ENCODE data around the gene TMEM154.

Gene TMEM154, protein sequence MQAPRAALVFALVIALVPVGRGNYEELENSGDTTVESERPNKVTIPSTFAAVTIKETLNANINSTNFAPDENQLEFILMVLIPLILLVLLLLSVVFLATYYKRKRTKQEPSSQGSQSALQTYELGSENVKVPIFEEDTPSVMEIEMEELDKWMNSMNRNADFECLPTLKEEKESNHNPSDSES

DNA sequence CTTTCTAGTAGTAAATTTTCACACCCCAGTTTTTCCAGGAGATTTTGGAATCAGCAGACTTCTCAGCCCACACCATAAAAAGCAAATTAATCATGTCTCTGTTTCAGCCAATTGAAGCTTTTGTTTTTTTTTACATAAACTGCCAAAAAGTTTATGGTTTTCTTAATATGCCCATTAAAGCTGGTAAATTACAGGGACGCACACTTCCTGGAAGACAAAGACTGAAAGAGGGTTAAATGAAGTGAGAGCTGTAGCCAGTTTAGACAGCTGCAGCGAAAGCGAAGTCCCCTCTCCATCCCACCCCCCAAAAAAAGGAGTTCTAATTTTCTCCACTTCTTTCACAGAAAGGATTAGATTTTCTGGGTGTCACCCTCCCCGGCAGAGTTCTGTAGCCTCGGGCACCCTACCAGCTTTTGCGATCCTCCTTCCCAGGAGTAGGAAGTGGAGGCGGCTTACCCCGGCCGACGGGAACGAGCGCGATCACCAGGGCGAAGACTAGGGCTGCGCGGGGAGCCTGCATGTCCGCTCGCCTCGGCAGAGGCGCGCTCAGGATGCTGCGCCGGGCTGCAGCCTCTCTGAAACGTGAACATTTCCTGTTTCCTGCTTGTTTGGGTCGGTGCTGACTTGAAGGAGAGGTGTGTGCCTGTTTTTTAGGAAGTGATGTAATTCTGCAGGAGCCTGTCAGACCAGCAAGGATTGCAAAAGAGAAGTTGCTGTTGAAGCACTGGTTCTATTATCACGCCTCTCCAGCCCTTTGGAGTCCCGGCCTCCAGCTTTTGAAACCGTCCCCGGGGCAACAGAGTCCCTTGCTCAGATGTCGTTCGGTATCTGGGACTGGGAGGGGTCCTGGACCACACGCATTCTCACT lies at the start of gene TMEM154:
TMEM154 (minus strand) TSS at position 584 of the 868 bp plus-strand sequence; CDS start at position 520, 64 bp downstream.
- peak; percentile 9 for DNase-seq

DNA sequence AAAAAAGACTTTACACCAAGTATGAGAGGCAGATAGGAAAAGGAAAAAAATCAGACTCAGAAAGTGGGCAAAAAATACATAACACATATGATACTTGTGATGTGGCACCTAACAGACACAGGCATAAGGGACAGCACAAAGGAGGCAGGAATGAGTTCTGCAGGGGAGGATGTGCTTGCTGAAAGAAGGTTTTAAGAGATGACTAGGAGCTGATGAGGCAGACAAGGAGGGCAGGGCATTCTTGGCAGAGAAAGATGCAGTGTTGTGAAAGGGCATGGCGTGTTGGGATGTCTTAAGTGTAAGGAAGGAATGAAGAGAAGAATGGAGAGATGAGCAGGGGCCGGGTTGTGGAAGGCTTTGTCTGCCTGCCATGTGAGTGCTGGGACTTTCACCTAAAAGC lies 49.7 kb upstream of the TMEM154 start:
- no peak for DNase-seq

DNA sequence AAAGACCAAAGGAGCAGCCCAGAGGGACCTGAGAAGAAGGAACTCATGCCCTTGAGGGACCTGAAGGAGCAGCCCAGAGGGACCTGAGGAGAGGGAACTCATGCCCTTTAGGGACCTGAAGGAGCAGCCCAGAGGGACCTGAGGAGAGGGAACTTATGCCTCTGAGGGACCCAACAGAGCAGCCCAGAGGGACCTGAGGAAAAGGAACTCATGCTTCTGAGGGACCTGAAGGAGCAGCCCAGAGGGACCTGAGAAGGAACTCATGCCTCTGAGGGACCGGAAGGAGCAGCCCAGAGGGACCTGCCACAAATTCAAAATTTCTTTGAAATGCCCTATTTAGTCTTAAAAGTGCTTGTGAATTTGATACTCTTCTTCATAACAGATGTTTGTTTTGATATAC lies 48.5 kb upstream of the TMEM154 start:
- DNase-seq, result no peak

DNA sequence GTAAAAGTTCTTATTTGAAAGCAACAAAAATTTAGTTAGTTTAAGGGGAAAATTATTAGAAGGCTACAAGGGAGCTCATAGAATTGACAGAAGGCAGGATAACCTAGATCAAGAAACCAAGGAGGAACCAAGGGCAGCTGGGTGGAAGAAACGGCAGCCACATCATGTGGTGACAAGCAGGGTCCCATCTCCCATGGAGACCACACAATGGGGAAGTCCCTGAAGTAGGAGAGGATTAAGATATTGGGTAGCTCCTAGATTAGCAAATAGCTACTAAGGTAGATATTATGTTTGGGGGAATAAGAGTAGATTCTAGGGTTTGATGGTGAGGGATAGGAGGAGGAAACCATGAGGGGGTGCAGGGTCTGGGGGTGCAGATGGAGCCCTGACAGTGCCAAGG lies 48.0 kb upstream of the TMEM154 start:
- DNase-seq, result no peak

DNA sequence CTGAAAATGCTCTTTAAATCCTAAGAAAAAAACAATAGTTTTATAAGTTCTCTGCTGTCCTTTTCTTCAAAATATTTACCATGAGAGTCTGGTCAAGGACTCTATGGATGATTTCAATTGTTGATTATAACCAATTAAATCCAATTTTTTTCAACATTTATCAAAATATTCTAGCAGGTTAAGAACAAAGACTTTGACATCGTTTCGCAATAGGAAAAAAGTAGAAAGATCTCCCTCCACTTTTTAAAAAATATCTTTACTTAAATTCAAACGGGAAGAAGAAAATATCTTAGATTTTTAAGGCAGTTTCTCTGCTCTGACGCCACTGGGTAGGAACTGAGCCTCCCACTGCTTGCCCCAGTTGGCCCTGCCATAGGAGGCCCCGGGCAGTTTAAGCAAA lies 44.7 kb upstream of the TMEM154 start:
- no peak for DNase-seq

DNA sequence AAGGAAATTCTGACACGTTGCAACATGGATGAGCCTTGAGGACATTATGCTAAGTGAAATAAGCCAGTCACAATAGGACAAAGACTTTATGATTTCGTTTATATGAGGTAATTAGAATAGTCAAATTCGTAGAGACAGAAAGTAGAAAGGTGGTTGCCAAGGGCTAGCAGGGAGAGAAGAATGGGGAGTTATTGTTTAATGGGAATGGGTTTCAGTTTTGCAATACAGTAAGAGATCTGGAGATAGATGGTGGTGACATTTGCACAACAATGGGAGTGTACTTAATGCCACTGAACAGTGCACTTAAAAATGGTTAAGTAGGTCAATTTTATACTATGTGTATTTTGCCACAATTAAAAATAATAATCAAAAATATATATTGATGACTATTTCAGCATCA lies 43.4 kb upstream of the TMEM154 start:
- DNase-seq, result no peak

DNA sequence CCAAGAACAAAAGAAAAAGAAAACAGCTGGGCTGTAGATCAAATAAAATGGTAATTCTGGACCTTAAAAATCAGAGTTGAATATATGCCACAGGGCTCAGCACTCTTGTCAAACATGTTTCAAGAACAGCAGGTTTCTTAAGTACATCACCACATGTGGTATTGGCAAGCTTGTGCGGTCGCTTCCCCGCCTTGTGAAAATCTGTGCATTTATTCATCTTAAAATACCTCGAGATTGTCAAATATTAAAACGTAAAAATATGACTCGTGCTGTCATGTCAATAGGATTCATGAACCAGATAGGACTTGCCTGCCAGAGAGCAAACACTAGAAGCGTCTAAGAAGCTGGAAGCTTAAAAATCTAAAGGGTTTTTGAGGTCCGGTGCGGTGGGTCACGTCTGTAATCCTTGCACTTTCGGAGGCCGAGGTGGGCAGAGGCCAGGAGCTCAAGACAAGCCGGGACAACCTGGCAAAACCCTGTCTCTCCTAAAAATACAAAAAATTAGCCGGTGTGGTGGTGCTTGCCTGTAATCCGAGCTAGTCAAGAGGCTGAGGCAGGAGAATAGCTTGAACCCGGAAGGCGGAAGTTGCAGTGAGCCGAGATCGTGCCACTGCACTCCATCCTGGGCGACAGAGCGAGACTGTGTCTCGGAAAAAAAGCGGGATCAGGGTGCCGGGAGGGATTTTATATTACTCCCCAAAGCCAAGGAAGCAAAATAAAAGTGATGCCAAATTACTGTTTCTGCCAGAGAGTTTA lies 40.2 kb upstream of the TMEM154 start:
- DNase-seq, result no peak

DNA sequence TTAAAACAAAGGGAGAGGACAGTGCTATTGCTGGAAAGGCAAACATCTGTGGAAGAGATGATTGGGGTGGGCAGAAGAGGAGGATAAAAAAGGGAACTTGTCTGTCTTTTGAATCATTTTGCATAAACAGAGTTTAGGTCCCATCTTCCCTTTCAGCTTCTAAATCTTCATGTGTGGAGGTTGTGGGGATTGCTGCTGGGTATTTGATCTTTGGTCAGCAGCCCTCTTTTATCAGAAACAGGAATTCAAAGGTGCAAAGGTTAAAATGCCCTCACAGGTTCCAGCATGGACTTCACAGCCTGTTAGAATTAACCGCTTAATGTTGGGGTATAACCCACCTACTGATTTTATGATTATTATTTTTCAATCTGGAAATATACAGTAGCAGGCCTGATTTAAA lies 39.5 kb upstream of the TMEM154 start:
- no peak for DNase-seq

DNA sequence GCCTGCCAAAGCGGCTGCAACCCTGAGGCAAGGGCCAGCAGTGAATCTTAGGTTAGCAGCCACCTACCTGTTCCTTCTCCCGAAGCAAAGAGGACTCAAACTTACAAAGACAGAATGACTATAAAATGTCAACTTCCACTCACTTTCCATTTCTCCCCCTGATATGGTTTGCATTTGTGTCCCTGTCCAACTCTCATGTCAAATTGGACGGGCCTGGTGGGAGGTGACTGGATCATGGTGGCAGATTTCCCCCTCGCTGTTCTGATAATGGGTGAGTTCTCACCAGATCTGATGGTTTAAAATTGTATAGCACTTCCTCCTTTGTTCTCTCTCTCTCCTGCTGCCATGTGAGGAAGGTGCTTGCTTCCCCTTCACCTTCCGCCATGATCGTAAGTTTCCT lies 35.3 kb upstream of the TMEM154 start:
- DNase-seq, result no peak

DNA sequence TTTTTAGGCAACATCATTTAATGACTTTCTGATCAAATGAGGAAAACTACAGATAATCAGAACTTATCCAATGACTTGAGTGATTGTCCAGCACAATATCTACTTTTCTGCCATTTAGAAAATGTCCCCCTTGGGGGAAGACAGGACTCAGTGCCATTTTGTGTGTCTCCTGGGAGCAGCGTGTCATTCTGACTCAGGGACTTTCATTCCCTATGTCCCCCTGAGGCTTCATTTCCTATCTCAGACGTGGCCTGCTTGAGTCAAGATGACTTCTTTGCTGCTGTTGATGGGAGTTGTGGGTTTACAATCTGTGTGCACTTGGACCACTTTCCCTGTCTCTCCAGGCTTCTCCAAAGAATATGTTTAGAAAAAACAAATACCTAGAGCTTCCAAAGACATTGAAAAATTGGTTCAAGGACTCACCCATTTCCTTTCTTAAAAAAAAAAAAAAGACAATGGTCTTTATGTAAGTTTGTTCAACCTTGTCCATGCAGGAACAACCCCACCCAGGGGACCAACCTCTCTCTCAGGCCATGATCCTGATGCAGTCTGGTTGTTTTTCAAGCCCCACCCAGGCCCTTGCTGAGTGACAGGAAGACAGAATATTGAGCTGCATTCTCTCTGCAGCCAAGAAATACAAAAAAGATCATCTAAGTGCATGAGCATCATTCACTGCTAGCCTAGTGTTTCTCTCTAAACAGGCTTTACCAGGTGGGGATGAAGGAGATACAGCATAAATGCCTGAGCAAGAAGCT lies 34.3 kb upstream of the TMEM154 start:
- DNase-seq, result no peak

DNA sequence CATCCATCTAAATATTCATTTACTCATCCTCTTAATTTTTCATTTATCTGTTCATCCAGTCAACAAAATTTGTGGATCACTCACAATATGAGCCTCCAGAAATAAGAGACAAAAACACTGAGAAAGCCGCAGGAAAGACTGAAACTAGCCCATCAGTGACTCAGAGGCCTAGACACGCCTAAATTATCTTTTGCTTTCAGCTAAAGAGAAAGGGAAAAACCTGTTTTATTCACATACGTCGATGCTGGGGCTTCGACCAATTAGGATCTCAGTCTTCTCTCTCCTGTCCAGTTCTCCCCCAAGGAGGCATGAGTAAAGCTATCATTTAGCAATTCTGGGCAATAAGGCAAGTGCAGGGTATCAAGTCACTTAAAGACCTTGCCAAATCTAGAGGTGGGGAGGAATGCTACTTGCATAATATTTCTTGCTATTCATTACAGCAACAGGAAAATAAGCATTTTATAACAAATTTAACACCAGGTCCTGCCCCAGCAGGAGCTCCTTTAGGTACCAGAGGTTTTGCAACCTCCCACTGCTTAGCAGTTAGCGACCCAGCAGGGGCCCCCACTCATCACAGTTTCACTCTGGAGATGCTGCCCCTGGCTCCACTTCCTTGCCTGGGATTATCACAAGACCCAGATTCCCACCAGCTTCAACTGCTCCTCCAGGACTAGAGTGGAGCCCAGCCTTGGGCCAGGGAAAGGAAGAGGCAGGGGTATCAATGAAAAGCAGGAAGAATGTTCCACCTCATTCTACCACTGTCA lies 30.1 kb upstream of the TMEM154 start:
- no peak for DNase-seq

DNA sequence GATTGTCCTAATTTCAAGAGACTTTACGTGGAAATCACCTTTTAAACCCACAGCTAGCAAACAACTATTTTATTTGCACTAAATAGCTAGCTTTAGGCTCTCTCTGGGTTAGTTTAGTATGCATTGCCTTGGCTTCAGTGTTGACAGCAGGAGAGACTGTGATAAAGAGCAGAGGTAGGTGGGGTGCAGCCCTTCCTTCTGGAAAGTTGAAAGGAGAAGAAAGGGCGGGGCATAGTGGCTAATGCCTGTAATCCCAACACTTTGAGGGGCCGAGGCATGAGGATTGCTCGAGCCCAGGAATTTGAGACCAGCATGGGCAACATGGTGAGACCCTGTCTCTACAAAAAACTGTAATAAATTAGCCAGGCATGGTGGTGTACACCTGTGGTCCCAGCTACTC lies 29.0 kb upstream of the TMEM154 start:
- no peak for DNase-seq

DNA sequence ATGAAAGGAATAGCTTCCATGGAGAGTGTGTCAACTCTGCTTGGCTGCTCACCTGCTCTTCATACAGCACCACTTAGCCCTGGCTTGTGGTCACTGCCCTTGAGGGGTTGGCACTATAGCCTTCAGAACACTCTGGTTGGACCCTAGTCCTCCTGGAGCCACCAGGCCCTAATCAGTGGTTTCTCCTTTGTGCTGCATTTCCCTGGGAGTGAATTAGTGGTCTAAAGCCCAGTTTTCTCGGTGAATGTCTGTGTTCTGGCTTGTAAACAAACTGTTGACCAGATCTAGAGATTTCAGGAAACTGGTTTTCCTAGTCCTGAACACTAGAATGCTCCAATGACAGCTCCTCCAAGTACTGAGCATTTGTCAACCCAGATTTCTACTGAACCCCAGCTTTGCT lies 28.6 kb upstream of the TMEM154 start:
- DNase-seq, result no peak

DNA sequence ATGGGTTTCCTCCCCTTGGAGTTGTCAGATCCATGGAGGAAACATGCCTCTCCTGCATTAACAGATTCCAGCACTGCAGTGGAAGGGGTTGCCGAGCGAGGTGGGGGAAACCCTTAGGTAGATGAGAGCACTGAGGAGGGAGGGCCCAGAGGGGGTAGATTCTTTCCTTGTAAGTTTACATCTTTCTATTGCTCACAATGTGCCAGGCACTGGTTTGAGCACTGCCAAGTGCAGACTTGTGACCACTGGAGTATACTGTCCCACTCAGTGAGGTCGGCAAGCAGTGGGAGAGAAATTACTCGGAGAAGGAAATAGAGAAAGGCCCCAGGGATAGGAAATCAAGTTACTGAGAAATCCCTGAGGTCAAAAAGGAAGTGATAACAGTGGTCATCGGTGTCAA lies 27.8 kb upstream of the TMEM154 start:
- no peak for DNase-seq

DNA sequence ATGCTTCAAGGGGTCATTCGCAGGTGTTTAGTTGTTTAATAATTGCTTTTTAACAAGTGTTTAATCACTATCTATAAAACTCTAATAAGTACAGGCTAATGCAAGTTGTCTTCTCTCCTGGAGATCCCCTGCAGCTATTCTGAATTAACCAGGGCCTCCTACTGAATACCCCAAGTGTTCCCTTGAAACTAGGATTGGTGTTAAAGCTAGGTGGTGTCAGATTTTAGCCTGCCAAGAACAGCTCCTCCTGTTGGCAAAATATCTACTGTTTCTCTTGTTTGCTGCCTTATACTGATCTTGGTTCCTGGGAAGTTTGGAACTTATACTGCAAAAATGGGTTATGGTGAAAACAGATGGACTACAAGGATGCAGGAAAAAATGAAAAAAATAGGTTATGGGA lies 26.1 kb upstream of the TMEM154 start:
- DNase-seq, result no peak

DNA sequence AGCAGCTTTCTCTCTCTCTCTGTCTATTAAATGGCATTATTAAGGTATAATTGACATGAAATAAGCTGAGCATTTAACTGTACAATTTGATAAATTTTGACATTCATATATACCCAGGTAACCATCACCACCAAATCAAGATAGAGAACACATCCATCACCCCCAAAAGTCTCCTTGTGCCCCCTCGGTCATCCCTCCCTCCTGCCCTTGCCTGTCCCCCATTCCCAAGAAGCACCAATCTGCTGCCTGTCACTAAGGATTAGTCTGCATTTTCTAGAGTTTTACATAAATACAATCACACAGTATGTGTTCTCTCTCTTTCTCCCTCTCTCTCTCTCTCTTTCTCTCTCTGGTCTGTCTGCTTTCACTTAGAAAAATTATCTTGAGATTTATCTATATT lies 25.0 kb upstream of the TMEM154 start:
- DNase-seq, result no peak

DNA sequence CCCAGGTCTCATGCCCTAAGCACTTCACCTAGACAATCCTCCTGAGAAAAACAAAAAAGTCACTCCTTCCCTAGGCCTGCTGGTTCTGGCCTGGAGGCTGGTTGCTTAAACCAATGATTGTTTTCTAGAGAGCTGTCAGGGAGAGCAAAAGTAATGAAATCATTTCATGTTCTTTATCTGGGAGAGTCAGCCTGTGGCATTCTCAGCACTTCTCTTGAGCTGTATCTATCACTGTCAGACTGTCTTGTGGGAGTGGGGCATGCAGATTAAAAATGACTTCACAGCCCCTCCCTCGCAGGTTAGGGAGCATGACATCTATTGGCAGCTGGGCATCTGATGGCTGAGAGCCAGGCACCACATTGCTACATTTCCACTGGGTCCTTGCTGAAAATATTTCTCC lies 20.4 kb upstream of the TMEM154 start:
- no peak for DNase-seq

DNA sequence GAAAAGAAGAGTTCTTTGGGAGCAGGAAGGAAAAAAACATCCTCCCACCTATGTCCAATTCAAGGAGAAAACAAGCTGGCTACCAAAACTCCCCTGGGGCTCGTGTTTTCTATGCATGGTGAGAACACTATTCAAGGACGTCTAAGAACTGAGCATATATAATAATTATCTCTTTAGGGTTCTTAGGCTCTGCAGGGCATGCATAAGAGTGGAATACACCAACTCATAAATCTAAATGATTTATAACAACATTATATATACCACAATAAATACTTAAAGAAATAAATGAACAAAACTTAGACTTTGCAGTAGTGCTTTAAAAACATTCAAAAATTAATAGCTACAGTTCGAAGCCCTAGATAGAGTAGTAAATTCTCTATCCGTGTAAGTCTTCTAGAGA lies 19.5 kb upstream of the TMEM154 start:
- DNase-seq, result no peak

DNA sequence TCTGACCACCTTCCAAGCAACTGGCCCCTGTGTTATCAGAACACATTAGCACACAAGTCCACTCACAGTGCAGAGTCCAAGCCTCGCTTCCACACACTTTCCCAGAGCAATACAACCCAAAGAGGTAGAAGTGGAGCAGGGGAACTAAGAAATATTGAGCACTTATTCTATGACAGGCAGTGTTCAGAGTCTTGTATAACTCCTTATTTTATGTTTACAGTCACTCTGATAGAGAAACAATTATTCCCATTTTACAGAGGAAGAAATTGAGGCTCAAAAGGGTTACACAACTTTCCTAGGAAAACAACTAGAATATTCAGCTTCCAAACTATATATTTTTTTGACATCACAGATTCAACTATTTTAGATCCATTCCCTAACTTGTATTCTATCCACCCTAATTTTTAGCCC lies 18.3 kb upstream of the TMEM154 start:
- no peak for DNase-seq

DNA sequence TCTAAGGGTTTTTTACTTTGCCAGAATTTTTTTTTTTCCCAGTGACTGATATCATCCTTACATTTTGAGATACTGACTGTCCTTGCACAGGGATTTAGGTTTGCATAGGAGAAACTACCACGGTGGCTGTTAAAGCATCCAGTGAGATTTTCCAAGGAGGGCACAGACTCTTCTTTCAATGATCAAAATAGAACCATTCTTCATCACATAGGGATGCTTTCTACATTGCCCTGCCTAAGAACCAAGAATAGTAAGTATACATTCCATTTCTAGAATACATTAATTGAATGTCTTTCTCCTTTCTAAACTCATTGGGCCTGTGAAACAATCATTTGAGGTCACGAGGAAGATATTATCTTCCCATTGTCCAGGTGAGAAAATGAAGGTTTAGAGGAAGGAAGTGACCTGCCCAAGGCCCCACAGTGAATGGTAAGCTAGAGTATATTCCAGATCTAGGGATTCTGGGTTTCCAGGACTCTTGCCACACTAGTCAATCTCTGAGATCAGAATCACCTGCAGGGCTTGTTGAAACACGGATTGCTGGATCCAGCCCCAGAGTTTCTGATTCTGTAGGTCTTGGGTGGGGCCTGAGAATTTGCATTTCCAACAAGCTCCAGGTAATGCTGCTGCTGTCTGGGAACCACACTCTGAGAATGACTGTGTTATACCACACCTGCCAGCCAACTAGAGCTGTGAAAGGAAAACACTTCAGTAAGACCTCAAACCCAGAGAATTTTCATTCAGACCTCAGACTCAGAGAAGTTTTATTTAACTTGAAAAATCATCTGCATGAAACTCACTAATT lies 17.7 kb upstream of the TMEM154 start:
- no peak for DNase-seq

DNA sequence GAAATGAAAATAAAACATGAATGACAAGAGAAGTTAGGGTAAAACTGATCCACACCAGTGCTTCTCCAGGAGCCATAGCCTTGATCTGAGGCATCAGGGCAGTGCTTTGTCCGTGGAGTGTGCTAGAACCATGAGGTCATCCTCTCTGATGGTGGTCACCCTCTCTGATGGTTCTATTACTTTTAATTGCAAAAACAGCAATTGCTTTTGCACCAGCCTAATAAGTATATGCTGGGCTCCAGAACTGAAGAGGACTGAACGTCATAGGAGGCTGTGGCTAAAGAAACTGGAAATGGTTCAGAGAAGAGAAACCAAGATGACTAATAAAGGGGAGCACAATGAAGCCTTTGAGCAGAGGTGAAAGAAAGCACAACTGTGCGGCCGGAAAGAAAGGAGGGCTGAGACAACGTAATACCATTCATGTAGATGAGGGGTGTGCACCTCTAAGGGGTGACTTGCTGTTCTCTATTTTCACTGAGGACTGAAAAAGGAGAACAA lies 17.0 kb upstream of the TMEM154 start:
- DNase-seq, result no peak

Measured in NCI-H748 treated with DMSO at 0.1 percent for 48 hours (cell line).